ENCODE measurements around the gene AMOTL1.

The AMOTL1 gene

DNA sequence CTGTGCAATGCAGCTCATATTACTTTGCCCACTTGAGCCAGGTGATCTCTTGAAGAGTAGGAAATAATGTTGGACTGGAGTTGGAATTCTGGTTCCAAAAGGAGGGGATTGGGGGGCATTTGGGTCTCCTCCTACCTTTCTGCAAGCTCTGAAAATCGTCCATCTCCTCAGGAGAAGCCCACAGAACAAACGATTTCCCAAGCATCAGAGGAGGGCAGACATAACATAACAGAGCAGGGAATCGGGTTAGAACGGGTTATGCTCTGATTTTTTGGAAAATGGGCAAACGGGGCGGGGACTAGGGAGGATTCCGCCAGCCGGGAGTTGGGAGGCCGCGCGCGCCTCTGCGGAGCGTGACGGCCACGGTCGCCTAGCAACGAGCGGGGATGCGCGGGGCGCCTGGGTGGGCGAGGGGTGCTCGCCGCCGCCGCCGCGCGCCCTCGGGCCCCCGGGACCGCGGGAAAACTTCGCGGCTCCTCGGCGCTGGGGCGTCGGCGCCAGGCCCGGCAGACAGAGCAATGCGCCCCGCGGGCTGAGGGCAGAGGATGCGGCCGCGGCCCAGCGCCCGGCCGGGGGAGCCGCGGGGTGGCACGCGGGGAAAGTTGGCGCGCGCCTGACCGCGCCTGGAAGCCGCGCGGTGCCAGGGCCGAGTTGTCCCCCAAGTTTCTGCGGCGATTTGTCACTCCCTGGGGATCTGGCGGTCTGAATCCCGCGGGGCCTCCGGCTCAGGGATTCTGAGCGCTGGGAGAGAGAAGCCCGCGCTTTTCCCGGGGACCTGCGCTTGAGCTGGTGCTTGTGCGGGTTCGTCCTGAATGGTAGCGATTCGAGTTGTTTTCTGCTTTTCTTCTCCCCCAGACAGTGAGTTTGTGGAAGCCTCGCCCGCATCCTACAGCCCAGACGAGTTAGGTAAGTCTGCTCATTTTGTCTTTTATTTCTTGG, 27.8 kb upstream of the AMOTL1 start:
- Histone ChIP-seq H3K27me3 (no peaks in the 10 kb centered on the region), H3K9me3 (no peaks in the 10 kb centered on the region), H3K4me1 (peaks cover 4% of the 10 kb centered on the region; the same call in 1 of the 2 replicates), H3K36me3 (no peaks in the 10 kb centered on the region), H3K4me3 (ENCODE audit: low read depth, low read length) (peak overlapping the region; percentile 80)
- TF ChIP-seq, protein P1, sequence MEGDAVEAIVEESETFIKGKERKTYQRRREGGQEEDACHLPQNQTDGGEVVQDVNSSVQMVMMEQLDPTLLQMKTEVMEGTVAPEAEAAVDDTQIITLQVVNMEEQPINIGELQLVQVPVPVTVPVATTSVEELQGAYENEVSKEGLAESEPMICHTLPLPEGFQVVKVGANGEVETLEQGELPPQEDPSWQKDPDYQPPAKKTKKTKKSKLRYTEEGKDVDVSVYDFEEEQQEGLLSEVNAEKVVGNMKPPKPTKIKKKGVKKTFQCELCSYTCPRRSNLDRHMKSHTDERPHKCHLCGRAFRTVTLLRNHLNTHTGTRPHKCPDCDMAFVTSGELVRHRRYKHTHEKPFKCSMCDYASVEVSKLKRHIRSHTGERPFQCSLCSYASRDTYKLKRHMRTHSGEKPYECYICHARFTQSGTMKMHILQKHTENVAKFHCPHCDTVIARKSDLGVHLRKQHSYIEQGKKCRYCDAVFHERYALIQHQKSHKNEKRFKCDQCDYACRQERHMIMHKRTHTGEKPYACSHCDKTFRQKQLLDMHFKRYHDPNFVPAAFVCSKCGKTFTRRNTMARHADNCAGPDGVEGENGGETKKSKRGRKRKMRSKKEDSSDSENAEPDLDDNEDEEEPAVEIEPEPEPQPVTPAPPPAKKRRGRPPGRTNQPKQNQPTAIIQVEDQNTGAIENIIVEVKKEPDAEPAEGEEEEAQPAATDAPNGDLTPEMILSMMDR (IDR thresholded peaks at IDR 0.05; ENCODE audit: low read depth, low read length) = no peak
- peak; percentile 79 for DNase-seq

DNA sequence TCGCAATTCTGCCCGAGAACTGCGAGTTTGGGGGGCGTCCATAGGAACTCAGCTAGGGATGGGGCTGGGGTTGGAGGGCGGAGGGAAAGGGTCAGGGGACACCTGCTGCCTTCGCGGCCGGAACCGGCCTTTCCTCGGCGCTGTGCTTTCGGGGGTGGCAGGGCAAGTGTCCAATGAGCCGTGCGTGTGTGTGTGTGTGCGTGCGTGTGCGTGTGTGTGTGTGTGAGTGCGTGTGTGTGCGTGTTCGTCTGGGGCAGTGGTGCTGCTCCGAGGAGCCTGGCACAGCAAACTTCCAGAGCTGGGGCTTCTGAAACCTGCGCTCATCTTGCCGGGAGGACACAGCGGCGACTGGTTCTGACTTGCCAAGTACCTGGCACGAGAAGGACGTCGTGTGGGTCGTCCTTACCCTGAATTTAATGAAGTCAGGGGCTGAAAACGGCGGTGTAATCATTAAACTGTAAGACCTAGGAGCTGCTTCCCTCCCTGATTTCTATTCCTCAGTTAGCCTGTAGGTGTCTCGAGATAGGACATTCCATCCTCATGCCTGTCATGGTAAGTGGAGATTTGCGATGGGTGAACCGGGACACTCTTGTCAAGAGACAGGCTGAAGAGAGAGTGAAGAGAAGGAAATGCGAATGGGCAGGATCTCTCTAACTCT, 27.0 kb upstream of the AMOTL1 start:
- Histone ChIP-seq H3K27me3 (no peaks in the 10 kb centered on the region), H3K4me3 (ENCODE audit: low read depth, low read length) (peak overlapping the region; percentile 80), H3K36me3 (no peaks in the 10 kb centered on the region), H3K4me1 (peaks cover 4% of the 10 kb centered on the region; the same call in 1 of the 2 replicates), H3K9me3 (no peaks in the 10 kb centered on the region)
- DNase-seq = peak; percentile 53
- TF ChIP-seq, protein P1 (IDR thresholded peaks at IDR 0.05; ENCODE audit: low read depth, low read length) = peak; percentile 74

DNA sequence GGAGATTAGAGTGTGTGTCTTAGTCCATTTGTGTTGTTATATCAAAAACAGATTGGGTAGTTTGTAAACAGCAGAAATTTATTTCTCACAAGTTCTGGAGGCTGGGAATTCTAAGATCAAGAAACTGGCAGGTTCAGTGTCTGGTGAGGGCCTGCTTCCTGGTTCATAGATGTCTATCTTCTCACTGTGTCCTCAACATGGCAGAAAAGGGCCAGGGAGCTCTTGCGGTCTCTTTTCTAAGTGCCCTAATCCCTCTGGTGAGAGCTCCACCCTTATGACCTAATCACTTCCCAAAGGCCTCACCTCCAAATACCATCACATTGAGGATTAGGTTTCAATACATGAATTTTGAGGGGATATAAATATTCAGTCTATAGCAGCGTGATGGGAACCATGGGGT, 25.5 kb upstream of the AMOTL1 start:
- no peaks in the 10 kb centered on the region for H3K36me3 ChIP-seq
- H3K4me1 ChIP-seq = peaks cover 4% of the 10 kb centered on the region; the same call in 1 of the 2 replicates
- TF ChIP-seq, protein P1 (IDR thresholded peaks at IDR 0.05; ENCODE audit: low read depth, low read length) = no peak
- H3K4me3 ChIP-seq (ENCODE audit: low read depth, low read length) = no peak overlapping the region; the same call in 1 of the 2 replicates
- no peaks in the 10 kb centered on the region for H3K9me3 ChIP-seq
- H3K27me3 ChIP-seq = no peaks in the 10 kb centered on the region
- DNase-seq = no peak

DNA sequence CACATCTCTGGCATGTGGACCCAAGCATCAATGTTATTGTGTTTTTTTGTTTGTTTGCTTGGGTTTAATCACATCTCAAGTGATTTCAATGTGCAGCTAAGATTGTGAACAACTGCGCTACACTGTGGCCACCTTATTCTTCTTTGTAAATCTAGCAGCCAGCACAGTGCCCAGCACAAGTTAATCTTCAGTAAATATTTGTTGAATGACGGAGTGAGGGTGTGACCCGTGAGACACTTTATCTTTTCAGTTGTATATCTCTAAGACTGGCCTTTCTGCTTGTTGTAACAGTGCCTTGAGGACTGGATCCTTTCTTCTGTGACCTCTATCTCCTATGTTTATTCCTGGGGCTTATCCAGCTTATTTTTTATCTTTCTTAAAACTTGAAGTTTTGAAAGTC, 21.4 kb upstream of the AMOTL1 start:
- Histone ChIP-seq H3K9me3 (no peaks in the 10 kb centered on the region), H3K27me3 (no peaks in the 10 kb centered on the region), H3K4me1 (no peaks in the 10 kb centered on the region), H3K36me3 (no peaks in the 10 kb centered on the region), H3K4me3 (ENCODE audit: low read depth, low read length) (no peak overlapping the region)
- DNase-seq = no peak
- TF ChIP-seq, protein P1 (IDR thresholded peaks at IDR 0.05; ENCODE audit: low read depth, low read length) = no peak

DNA sequence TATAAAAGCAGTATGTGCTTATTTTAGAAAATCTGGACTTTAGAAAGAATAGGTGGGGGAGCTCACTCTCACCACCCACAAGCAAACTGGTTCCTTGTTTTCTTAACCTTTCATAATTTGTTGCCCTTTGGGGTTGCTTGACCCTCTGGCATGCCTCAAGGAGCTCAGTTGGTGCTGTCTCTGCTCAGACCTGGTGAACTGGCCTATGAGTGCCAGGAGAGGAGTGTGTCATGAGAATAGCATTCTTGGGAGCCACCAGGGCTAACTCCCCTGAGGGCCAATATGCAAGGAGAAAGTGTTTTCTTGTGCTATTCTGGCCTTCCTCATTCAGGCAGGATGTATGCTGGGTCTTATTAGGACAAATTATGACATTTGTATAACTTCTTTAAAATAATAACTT, 21.0 kb upstream of the AMOTL1 start:
- DNase-seq = no peak
- TF ChIP-seq, protein P1 (IDR thresholded peaks at IDR 0.05; ENCODE audit: low read depth, low read length) = no peak
- no peaks in the 10 kb centered on the region for H3K9me3 ChIP-seq
- H3K4me1 ChIP-seq = no peaks in the 10 kb centered on the region
- H3K36me3 ChIP-seq = no peaks in the 10 kb centered on the region
- no peak overlapping the region for H3K4me3 ChIP-seq (ENCODE audit: low read depth, low read length)
- H3K27me3 ChIP-seq = no peaks in the 10 kb centered on the region
